Measurements from ENCODE around the gene ACYP2. TPM values are rescaled to one million over a fixed set of nuclear protein-coding genes. Genes with fewer than 3 reads are reported as not detected.

Gene ACYP2
- total and polyA plus RNA-seq, 4 experiments from 2014 or later: 13.1 to 16.9 (median 16.8) TPM

DNA sequence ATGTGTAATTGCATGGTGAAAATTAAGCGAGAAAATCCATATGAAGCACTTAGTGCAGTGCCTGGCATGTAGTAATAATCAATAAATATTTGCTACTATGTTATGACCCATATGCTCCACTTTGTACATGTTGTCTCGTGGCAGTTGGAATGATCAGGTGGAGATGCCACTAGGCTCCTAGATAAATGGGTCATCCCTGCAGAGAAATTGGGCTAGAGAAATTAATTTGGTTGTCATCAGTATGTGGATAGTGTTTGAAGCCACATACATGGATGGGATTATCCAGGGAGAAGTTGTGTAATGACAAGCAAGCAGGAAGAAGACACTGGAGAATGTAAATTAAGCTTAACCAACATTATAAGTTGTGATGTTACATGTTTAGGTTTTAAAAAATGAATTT is 33.0 kb downstream of the ACYP2 start:
- H3K4me1 Mint-ChIP-seq: no peaks in the 10 kb centered on the region
- ChIA-PET POLR2A (ENCODE audit: partially characterized antibody) (no interaction called here), CTCF (ENCODE audit: partially characterized antibody) (no interaction called here)
- no peaks in the 10 kb centered on the region for H3K27me3 ChIP-seq (ENCODE audit: insufficient read depth, low read length)
- no peaks in the 10 kb centered on the region for H3K27me3 Mint-ChIP-seq
- no peaks in the 10 kb centered on the region for H3K9me3 ChIP-seq (ENCODE audit: control insufficient read depth in 1 of 2, low read length in 2 of 2)
- H3K4me1 ChIP-seq (ENCODE audit: insufficient read depth, low read length): no peaks in the 10 kb centered on the region
- H3K9me3 Mint-ChIP-seq: peaks cover 0 to 2% (median 0%) of the 10 kb centered on the region in 8 donors
- no peak overlapping the region for H3K4me3 Mint-ChIP-seq
- DNase-seq: no peak
- H3K36me3 ChIP-seq (ENCODE audit: insufficient read depth, low read length): no peaks in the 10 kb centered on the region
- H3K27ac ChIP-seq (ENCODE audit: low read depth, low read length): no peak overlapping the region
- intact Hi-C loops (cut with micrococcal nuclease): no loop called here
- peaks cover 11 to 32% of the 10 kb centered on the region in 2 donors for H3K36me3 Mint-ChIP-seq
- H3K27ac Mint-ChIP-seq: no peak overlapping the region
- no peak overlapping the region for H3K4me3 ChIP-seq (ENCODE audit: low read length in 2 of 2)

GRCh38 chr2:54149638-54150441 is 34.4 kb downstream of the ACYP2 start:
- Mint-ChIP-seq H3K9me3 (peaks cover 0 to 8% (median 3%) of the 10 kb centered on the region in 8 donors), H3K4me1 (no peaks in the 10 kb centered on the region), H3K36me3 (peaks cover 23 to 40% of the 10 kb centered on the region in 2 donors), H3K4me3 (no peak overlapping the region), H3K27me3 (no peaks in the 10 kb centered on the region), H3K27ac (no peak overlapping the region)
- Histone ChIP-seq H3K9me3 (ENCODE audit: control insufficient read depth in 1 of 2, low read length in 2 of 2) (no peaks in the 10 kb centered on the region), H3K27ac (ENCODE audit: low read depth, low read length) (no peak overlapping the region), H3K36me3 (ENCODE audit: insufficient read depth, low read length) (no peaks in the 10 kb centered on the region), H3K27me3 (ENCODE audit: insufficient read depth, low read length) (no peaks in the 10 kb centered on the region), H3K4me1 (ENCODE audit: insufficient read depth, low read length) (no peaks in the 10 kb centered on the region), H3K4me3 (ENCODE audit: low read length in 2 of 2) (no peak overlapping the region)
- intact Hi-C loops (cut with micrococcal nuclease): no loop called here
- ChIA-PET CTCF (ENCODE audit: partially characterized antibody) (no interaction called here), POLR2A (ENCODE audit: partially characterized antibody) (no interaction called here)
- no peak for DNase-seq

- Histone ChIP-seq H3K4me3 (ENCODE audit: low read length in 2 of 2) (no peak overlapping the region), H3K4me1 (ENCODE audit: insufficient read depth, low read length) (no peaks in the 10 kb centered on the region), H3K9me3 (ENCODE audit: control insufficient read depth in 1 of 2, low read length in 2 of 2) (no peaks in the 10 kb centered on the region), H3K36me3 (ENCODE audit: insufficient read depth, low read length) (no peaks in the 10 kb centered on the region), H3K27ac (ENCODE audit: low read depth, low read length) (no peak overlapping the region), H3K27me3 (ENCODE audit: insufficient read depth, low read length) (no peaks in the 10 kb centered on the region)
- ChIA-PET CTCF (ENCODE audit: partially characterized antibody) (no interaction called here), POLR2A (ENCODE audit: partially characterized antibody) (no interaction called here)
- no peak for DNase-seq
- Mint-ChIP-seq H3K9me3 (peaks cover 0 to 8% (median 5%) of the 10 kb centered on the region in 8 donors), H3K27ac (no peak overlapping the region), H3K27me3 (no peaks in the 10 kb centered on the region), H3K4me1 (no peaks in the 10 kb centered on the region), H3K36me3 (peaks cover 27 to 63% of the 10 kb centered on the region in 2 donors), H3K4me3 (no peak overlapping the region)
- intact Hi-C loops (cut with micrococcal nuclease): no loop called here
These were observed 42.9 kb downstream of the ACYP2 start for GRCh38 chr2:54158311-54158710.

- CTCF ChIA-PET (ENCODE audit: partially characterized antibody): interaction anchor here (1.0 kb wide), 1 partner anchor 14 kb away, joined by 3 read pairs; no protein-coding TSS in a partner anchor
- no peaks in the 10 kb centered on the region for H3K9me3 ChIP-seq (ENCODE audit: control insufficient read depth in 1 of 2, low read length in 2 of 2)
- intact Hi-C loops (cut with micrococcal nuclease): no loop called here
- H3K4me1 ChIP-seq (ENCODE audit: insufficient read depth, low read length): no peaks in the 10 kb centered on the region
- no peak overlapping the region for H3K27ac Mint-ChIP-seq
- H3K4me3 ChIP-seq (ENCODE audit: low read length in 2 of 2): no peak overlapping the region
- no peak overlapping the region for H3K27ac ChIP-seq (ENCODE audit: low read depth, low read length)
- POLR2A ChIA-PET (ENCODE audit: partially characterized antibody): no interaction called here
- H3K9me3 Mint-ChIP-seq: no peaks in the 10 kb centered on the region
- no peaks in the 10 kb centered on the region for H3K36me3 ChIP-seq (ENCODE audit: insufficient read depth, low read length)
- no peak for DNase-seq
- peaks cover 3 to 43% of the 10 kb centered on the region in 2 donors for H3K36me3 Mint-ChIP-seq
- H3K4me3 Mint-ChIP-seq: no peak overlapping the region
- no peaks in the 10 kb centered on the region for H3K27me3 Mint-ChIP-seq
- no peaks in the 10 kb centered on the region for H3K27me3 ChIP-seq (ENCODE audit: insufficient read depth, low read length)
- no peaks in the 10 kb centered on the region for H3K4me1 Mint-ChIP-seq
These were observed 46.4 kb downstream of the ACYP2 start for GRCh38 chr2:54161660-54162424.

DNA sequence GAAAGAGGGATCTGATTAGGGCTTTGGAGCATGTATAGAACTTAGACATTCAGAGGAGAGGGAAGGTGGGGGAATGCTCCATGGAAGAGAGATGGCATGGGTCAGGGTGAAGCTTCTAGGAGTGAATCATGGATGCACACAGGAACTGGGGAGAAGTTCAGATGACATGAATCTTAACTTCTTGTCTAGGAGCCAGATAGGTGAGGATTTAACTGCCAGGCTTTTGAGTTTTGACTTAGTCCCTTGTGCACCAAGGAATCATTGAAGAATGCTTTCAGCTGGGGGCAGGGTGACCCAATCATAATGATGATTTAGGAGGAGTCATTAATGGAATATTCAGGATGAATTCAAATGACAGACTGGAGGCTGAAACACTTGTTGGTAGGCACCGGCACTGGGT is 48.7 kb downstream of the ACYP2 start:
- H3K9me3 Mint-ChIP-seq: no peaks in the 10 kb centered on the region
- H3K4me1 ChIP-seq (ENCODE audit: insufficient read depth, low read length): no peaks in the 10 kb centered on the region
- H3K36me3 ChIP-seq (ENCODE audit: insufficient read depth, low read length): no peaks in the 10 kb centered on the region
- DNase-seq: no peak
- no peak overlapping the region for H3K27ac ChIP-seq (ENCODE audit: low read depth, low read length)
- no peaks in the 10 kb centered on the region for H3K9me3 ChIP-seq (ENCODE audit: control insufficient read depth in 1 of 2, low read length in 2 of 2)
- CTCF ChIA-PET (ENCODE audit: partially characterized antibody): no interaction called here
- POLR2A ChIA-PET (ENCODE audit: partially characterized antibody): no interaction called here
- peaks cover 1 to 48% of the 10 kb centered on the region in 2 donors for H3K36me3 Mint-ChIP-seq
- no peak overlapping the region for H3K4me3 ChIP-seq (ENCODE audit: low read length in 2 of 2)
- H3K27ac Mint-ChIP-seq: no peak overlapping the region
- no peak overlapping the region for H3K4me3 Mint-ChIP-seq
- intact Hi-C loops (cut with micrococcal nuclease): no loop called here
- H3K4me1 Mint-ChIP-seq: no peaks in the 10 kb centered on the region
- H3K27me3 Mint-ChIP-seq: no peaks in the 10 kb centered on the region
- H3K27me3 ChIP-seq (ENCODE audit: insufficient read depth, low read length): no peaks in the 10 kb centered on the region

- Mint-ChIP-seq H3K36me3 (peaks cover 3 to 48% of the 10 kb centered on the region in 2 donors), H3K27ac (no peak overlapping the region), H3K4me3 (no peak overlapping the region), H3K4me1 (no peaks in the 10 kb centered on the region), H3K27me3 (no peaks in the 10 kb centered on the region), H3K9me3 (no peaks in the 10 kb centered on the region)
- intact Hi-C loops (cut with micrococcal nuclease): no loop called here
- ChIA-PET CTCF (ENCODE audit: partially characterized antibody) (no interaction called here), POLR2A (ENCODE audit: partially characterized antibody) (no interaction called here)
- Histone ChIP-seq H3K36me3 (ENCODE audit: insufficient read depth, low read length) (no peaks in the 10 kb centered on the region), H3K27me3 (ENCODE audit: insufficient read depth, low read length) (no peaks in the 10 kb centered on the region), H3K4me1 (ENCODE audit: insufficient read depth, low read length) (no peaks in the 10 kb centered on the region), H3K4me3 (ENCODE audit: low read length in 2 of 2) (no peak overlapping the region), H3K27ac (ENCODE audit: low read depth, low read length) (no peak overlapping the region), H3K9me3 (ENCODE audit: control insufficient read depth in 1 of 2, low read length in 2 of 2) (no peaks in the 10 kb centered on the region)
- DNase-seq: no peak
These were observed 50.8 kb downstream of the ACYP2 start for GRCh38 chr2:54166121-54166773.

DNA sequence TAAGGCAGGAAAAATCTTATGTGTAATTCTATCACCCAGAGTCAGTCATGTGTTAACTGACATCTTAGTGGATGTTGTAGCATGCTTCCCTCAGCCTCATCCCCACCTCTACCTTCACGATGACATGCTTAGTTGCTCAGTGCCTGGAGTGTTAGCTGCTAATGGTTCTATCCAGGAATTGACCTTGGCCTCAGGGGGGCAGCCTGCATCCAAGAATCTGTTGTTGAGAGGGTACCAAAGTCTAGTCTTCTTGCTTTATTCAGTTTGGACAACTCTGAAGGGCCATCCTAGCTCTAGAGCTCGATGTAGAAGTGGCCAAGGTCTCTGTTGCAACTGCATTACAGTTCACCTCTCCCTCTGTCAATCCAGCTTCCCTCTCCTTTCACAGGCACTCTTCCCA is 61.2 kb downstream of the ACYP2 start:
- no peak for DNase-seq
- Histone ChIP-seq H3K9me3 (ENCODE audit: control insufficient read depth in 1 of 2, low read length in 2 of 2) (no peaks in the 10 kb centered on the region), H3K36me3 (ENCODE audit: insufficient read depth, low read length) (no peaks in the 10 kb centered on the region), H3K4me3 (ENCODE audit: low read length in 2 of 2) (no peak overlapping the region), H3K27me3 (ENCODE audit: insufficient read depth, low read length) (no peaks in the 10 kb centered on the region), H3K27ac (ENCODE audit: low read depth, low read length) (no peak overlapping the region), H3K4me1 (ENCODE audit: insufficient read depth, low read length) (no peaks in the 10 kb centered on the region)
- peaks cover 15 to 52% of the 10 kb centered on the region in 2 donors for H3K36me3 Mint-ChIP-seq
- H3K27ac Mint-ChIP-seq: peak overlapping the region in 1 of 7 donors; percentile 53
- POLR2A ChIA-PET (ENCODE audit: partially characterized antibody): no interaction called here
- CTCF ChIA-PET (ENCODE audit: partially characterized antibody): no interaction called here
- H3K4me1 Mint-ChIP-seq: no peaks in the 10 kb centered on the region
- peaks cover 0 to 10% (median 0%) of the 10 kb centered on the region in 8 donors for H3K9me3 Mint-ChIP-seq
- intact Hi-C loops (cut with micrococcal nuclease): no loop called here
- no peaks in the 10 kb centered on the region for H3K27me3 Mint-ChIP-seq
- H3K4me3 Mint-ChIP-seq: no peak overlapping the region

All from CD4-positive, alpha-beta memory T cell (primary cell).